ENCODE data around the gene ZNF497.

DNA sequence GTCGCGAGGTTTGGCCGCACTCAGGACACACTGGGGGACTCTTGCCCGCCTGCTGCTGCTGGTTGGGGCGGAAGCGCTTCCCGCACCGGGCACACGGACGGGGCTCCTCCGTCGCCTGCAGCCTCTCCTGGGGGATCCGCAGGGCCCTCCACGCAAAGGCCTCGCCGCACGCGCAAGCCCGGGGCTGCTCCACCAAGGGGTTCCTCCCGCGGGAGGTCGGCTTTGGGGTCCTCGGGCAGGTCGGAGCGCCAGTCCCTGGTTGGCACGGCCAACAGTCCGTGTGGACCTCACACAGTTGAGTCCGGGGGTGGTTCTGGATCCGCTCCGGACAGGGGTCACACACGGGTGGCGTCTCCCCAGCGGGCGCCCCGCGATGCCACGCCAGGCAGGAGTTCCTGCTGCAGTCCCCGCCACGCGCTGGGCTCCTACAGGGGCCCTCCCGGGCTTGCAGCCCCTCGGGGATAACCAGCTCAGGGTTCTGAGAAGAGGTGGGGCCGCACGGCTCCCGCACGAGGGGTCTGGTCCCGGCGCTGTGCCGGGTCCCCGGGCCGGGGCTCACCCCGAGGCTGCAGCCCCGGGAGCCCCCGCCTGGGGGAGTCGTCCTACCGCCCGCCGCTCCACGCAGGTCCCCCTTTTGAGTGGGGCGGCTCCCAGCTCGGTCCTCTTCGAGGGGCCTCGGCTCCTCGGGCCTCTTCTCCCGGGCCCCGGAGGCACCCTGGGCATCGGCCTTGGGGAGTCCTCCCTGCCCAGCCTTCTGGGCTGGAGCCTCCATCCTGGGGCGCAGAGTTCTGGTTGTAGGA is 6.2 kb upstream of the ZNF497 start:
- TF ChIP-seq, protein P1, sequence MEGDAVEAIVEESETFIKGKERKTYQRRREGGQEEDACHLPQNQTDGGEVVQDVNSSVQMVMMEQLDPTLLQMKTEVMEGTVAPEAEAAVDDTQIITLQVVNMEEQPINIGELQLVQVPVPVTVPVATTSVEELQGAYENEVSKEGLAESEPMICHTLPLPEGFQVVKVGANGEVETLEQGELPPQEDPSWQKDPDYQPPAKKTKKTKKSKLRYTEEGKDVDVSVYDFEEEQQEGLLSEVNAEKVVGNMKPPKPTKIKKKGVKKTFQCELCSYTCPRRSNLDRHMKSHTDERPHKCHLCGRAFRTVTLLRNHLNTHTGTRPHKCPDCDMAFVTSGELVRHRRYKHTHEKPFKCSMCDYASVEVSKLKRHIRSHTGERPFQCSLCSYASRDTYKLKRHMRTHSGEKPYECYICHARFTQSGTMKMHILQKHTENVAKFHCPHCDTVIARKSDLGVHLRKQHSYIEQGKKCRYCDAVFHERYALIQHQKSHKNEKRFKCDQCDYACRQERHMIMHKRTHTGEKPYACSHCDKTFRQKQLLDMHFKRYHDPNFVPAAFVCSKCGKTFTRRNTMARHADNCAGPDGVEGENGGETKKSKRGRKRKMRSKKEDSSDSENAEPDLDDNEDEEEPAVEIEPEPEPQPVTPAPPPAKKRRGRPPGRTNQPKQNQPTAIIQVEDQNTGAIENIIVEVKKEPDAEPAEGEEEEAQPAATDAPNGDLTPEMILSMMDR (IDR thresholded peaks at IDR 0.05) = no peak
- TF ChIP-seq, protein P2, sequence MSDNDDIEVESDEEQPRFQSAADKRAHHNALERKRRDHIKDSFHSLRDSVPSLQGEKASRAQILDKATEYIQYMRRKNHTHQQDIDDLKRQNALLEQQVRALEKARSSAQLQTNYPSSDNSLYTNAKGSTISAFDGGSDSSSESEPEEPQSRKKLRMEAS (CRISPR knock-in tag; IDR thresholded peaks at IDR 0.05) = no peak
- TF ChIP-seq JUN (CRISPR knock-in tag; IDR thresholded peaks at IDR 0.05) (no peak), SP1 (CRISPR knock-in tag; conservative IDR thresholded peaks at IDR 0.05) (no peak), ZNF232 (CRISPR knock-in tag; IDR thresholded peaks at IDR 0.05) (no peak), TP53 (CRISPR knock-in tag; IDR thresholded peaks at IDR 0.05) (no peak), CREB1 (CRISPR knock-in tag; IDR thresholded peaks at IDR 0.05) (no peak), RELA (CRISPR knock-in tag; IDR thresholded peaks at IDR 0.05; ENCODE audit: borderline replicate concordance) (no peak)
- TF ChIP-seq, protein P3, sequence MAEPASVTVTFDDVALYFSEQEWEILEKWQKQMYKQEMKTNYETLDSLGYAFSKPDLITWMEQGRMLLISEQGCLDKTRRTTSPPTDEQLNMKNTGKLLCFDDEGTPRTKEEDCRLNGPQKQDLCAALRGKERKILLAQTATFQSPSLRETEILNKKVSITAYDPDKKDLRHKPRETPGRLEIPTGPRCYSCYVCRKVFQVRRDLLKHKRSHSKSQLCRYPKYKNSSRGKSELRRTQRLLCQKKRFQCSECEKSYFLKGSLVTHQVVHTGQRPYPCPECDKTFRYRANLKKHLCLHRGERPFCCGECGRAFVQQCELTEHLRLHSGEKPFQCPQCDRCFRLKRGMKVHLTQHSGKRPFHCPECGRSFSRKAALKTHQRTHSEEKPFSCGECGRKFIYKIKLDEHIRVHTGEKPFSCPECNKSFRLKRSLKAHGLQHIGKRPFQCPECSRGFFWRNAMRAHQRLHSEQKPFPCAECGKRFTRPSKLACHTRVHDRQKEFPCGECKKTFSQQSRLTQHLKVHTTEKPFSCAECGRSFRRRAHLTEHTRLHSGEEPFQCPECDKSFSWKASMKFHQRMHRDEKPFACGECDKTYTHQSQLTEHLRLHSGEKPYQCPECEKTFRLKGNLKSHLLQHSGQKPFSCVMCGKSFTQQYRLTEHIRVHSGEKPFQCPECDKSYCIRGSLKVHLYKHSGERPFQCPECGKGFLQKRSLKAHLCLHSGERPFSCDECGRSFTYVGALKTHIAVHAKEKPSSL (CRISPR knock-in tag; conservative IDR thresholded peaks at IDR 0.05) = no peak
- TF ChIP-seq, protein P4, sequence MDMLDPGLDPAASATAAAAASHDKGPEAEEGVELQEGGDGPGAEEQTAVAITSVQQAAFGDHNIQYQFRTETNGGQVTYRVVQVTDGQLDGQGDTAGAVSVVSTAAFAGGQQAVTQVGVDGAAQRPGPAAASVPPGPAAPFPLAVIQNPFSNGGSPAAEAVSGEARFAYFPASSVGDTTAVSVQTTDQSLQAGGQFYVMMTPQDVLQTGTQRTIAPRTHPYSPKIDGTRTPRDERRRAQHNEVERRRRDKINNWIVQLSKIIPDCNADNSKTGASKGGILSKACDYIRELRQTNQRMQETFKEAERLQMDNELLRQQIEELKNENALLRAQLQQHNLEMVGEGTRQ (CRISPR knock-in tag; IDR thresholded peaks at IDR 0.05) = no peak
